ENCODE measurements around the gene KIF21A. TPM values are rescaled to one million over a fixed set of nuclear protein-coding genes. Genes with fewer than 3 reads are reported as not detected.
"Not testable (repeated sequence)": the region's sequence is repeated elsewhere in the genome, so short reads cannot be mapped to it uniquely, and the experiment has no call there.

The KIF21A gene
- total RNA-seq, 1 donor from 2014 or later, result 12.1 TPM

DNA sequence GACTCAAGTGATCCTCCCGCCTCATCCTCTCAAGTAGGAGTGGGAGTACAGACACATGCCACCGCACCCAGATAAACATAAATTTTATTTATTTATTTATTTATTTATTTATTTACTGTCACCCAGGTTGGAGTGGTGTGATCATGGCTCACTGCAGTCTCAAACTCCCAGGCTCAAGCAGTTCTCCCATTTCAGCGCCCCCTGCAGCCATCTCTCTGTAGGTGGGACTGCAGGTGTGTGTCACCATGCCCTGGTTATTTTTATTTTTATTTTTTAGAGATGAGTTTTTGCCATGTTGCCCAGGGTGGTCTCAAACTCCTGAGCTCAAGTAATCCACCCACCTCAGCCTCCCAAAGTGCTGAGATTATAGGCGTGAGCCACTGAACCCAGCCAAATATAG lies 33.2 kb upstream of the KIF21A start:
- ATAC-seq (no peak), DNase-seq (no peak)
- Histone ChIP-seq H3K27me3 (ENCODE audit: low read depth) (no peaks in the 10 kb centered on the region), H3K9me3 (no peaks in the 10 kb centered on the region), H3K4me1 (no peaks in the 10 kb centered on the region), H3K36me3 (no peaks in the 10 kb centered on the region), H3K27ac (no peak overlapping the region), H3K4me3 (no peak overlapping the region)
- TF ChIP-seq, protein P1, sequence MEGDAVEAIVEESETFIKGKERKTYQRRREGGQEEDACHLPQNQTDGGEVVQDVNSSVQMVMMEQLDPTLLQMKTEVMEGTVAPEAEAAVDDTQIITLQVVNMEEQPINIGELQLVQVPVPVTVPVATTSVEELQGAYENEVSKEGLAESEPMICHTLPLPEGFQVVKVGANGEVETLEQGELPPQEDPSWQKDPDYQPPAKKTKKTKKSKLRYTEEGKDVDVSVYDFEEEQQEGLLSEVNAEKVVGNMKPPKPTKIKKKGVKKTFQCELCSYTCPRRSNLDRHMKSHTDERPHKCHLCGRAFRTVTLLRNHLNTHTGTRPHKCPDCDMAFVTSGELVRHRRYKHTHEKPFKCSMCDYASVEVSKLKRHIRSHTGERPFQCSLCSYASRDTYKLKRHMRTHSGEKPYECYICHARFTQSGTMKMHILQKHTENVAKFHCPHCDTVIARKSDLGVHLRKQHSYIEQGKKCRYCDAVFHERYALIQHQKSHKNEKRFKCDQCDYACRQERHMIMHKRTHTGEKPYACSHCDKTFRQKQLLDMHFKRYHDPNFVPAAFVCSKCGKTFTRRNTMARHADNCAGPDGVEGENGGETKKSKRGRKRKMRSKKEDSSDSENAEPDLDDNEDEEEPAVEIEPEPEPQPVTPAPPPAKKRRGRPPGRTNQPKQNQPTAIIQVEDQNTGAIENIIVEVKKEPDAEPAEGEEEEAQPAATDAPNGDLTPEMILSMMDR (IDR thresholded peaks at IDR 0.05), result no peak
- intact Hi-C loops (cut with DNase I), result no loop called here

DNA sequence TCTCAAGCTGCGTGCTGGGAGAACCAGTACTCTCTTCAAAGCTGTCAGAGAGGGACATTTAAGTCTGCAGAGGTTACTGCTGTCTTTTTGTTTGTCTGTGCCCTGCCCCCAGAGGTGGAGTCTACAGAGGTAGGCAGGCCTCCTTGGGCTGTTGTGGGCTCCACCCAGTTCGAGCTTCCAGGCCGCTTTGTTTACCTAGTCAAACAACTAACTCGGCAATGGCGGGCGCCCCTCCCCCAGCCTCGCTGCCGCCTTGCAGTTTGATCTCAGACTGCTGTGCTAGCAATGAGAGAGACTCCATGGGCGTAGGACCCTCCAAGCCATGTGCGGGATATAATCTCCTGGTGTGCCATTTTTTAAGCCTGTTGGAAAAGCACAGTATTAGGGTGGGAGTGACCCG lies 32.2 kb upstream of the KIF21A start:
- DNase-seq, ATAC-seq, H3K9me3 ChIP-seq: not testable (repeated sequence)

DNA sequence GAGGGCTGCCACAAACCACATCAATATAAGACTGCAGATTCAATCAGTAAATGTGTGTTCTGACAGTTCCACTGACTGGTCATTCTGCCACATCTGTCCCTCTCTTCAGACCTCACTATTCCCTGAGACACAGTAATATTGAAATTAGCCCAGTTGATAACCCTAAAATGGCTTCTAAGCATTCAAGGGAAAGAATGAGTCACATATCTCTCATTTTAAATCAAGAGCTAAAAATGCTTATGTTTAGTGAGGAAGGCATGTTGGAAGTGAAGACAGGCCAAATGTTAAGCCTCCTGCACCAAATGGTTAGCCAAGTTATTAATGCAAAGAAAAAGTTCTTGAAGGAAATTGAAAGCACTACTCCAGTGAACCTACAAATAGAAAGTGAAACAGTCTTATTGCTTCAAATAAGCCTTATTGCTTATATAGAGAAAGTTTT lies 24.5 kb upstream of the KIF21A start:
- DNase-seq, result no peak
- intact Hi-C loops (cut with DNase I), result no loop called here
- no peaks in the 10 kb centered on the region for H3K36me3 ChIP-seq
- no peaks in the 10 kb centered on the region for H3K27me3 ChIP-seq (ENCODE audit: low read depth)
- TF ChIP-seq, protein P1 (IDR thresholded peaks at IDR 0.05), result no peak
- no peaks in the 10 kb centered on the region for H3K9me3 ChIP-seq
- H3K4me3 ChIP-seq, result no peak overlapping the region
- no peak for ATAC-seq
- no peak overlapping the region for H3K27ac ChIP-seq
- H3K4me1 ChIP-seq, result no peaks in the 10 kb centered on the region

More for the DNA sequence above, 32.2 kb upstream of the KIF21A start:
- H3K4me3 ChIP-seq; intact Hi-C loops (cut with DNase I); H3K27me3 ChIP-seq (ENCODE audit: low read depth); H3K36me3 ChIP-seq; H3K27ac ChIP-seq; H3K4me1 ChIP-seq: not testable (repeated sequence)

DNA sequence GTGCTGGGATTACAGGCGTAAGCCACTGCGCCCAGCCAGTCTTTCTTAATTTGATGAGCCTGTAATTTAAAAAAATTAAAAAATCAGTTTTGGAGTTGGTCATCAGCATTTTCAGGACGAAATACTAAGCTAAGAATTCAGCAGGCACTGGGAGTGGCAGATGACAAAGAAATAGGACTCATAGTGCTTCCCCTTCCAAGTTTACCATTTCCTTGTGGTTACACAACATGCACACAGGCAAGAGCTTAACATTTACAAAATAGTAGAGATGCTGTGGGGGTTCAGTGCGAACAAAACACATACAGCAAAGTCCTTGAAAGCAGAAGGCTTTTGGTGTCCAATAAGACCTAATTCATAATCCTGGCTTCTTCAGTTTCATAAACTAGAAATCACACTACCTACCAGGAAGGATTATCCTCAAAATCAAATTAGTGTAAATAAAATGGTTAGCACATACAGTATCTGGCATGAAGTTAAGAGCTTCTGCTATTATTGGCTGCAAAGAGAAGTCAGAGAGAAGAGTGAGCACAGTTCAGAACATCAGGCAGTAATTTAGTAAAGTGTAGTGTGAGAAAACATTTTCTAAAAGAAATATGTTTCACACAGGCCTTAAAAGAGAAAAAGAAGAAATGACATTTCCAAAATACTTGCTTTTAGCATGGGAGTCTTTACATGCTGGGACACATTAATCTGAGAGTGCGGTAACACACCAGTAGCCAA lies 22.2 kb upstream of the KIF21A start:
- intact Hi-C loops (cut with DNase I), result no loop called here
- ATAC-seq, result no peak

DNA sequence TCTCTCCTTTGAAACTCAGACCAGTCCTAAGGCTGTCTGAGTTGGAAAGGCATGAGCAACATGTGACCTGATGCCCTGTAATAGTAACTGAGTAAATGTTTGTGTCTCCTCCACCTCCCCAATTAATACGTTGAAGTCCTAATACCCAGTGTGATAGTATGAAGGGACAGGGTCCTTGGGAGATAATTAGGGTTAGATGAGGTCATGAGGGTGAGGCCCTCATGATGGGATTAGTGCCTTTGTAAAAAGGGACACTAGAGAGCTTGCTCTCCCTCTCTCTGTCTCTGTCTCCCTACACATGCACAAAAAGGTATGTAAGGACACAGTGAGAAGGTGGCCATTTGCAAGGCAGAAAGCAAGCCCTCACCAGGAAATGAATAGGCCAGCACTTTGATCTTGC lies 18.1 kb upstream of the KIF21A start:
- no peak for ATAC-seq
- intact Hi-C loops (cut with DNase I), result no loop called here
- no peak overlapping the region for H3K4me3 ChIP-seq

More for the DNA sequence above, 22.2 kb upstream of the KIF21A start:
- no peak overlapping the region for H3K4me3 ChIP-seq
- H3K27me3 ChIP-seq (ENCODE audit: low read depth), result no peaks in the 10 kb centered on the region
- no peaks in the 10 kb centered on the region for H3K36me3 ChIP-seq
- no peak for DNase-seq
- TF ChIP-seq, protein P1 (IDR thresholded peaks at IDR 0.05), result no peak
- no peak overlapping the region for H3K27ac ChIP-seq
- H3K9me3 ChIP-seq, result no peaks in the 10 kb centered on the region
- H3K4me1 ChIP-seq, result no peaks in the 10 kb centered on the region

DNA sequence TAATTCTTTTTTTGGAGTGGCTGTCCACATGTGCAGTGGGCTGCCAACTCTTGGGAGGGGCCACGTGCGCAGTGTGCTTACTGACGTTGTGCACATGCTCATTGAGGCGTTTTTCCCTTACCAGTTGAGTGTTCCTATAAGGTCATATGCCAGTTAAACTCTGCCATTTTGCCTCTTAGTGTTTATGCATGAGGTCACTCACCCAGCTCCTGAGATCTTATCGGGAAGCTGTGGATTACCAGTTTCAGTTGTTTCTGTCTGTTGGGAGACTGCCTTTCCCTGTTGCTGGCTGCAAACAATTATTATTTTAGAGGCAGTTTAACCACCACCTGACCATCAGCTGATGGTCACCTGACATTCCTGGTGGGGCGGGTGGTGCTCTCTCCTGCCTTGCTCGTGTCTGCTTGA lies 16.1 kb upstream of the KIF21A start:
- TF ChIP-seq, protein P1 (IDR thresholded peaks at IDR 0.05), result no peak

More for the DNA sequence above, 18.1 kb upstream of the KIF21A start:
- no peak for DNase-seq
- H3K9me3 ChIP-seq, result no peaks in the 10 kb centered on the region
- H3K36me3 ChIP-seq, result no peaks in the 10 kb centered on the region
- TF ChIP-seq, protein P1 (IDR thresholded peaks at IDR 0.05), result no peak
- H3K27ac ChIP-seq, result no peak overlapping the region
- no peaks in the 10 kb centered on the region for H3K4me1 ChIP-seq
- H3K27me3 ChIP-seq (ENCODE audit: low read depth), result no peaks in the 10 kb centered on the region

More for the DNA sequence above, 16.1 kb upstream of the KIF21A start:
- no peaks in the 10 kb centered on the region for H3K27me3 ChIP-seq (ENCODE audit: low read depth)
- no peaks in the 10 kb centered on the region for H3K9me3 ChIP-seq
- intact Hi-C loops (cut with DNase I), result no loop called here
- ATAC-seq (no peak), DNase-seq (no peak)
- H3K27ac ChIP-seq, result no peak overlapping the region
- H3K4me1 ChIP-seq, result no peaks in the 10 kb centered on the region
- H3K4me3 ChIP-seq, result no peak overlapping the region
- H3K36me3 ChIP-seq, result no peaks in the 10 kb centered on the region
